Measurements from ENCODE around the gene SRF. TPM values are rescaled to one million over a fixed set of nuclear protein-coding genes. Genes with fewer than 3 reads are reported as not detected.
A peak's percentile ranks its signal among the peaks of the same experiment; 100 is the strongest.

Gene SRF
- total RNA-seq, 1 donor from 2014 or later, result 35.5 TPM

DNA sequence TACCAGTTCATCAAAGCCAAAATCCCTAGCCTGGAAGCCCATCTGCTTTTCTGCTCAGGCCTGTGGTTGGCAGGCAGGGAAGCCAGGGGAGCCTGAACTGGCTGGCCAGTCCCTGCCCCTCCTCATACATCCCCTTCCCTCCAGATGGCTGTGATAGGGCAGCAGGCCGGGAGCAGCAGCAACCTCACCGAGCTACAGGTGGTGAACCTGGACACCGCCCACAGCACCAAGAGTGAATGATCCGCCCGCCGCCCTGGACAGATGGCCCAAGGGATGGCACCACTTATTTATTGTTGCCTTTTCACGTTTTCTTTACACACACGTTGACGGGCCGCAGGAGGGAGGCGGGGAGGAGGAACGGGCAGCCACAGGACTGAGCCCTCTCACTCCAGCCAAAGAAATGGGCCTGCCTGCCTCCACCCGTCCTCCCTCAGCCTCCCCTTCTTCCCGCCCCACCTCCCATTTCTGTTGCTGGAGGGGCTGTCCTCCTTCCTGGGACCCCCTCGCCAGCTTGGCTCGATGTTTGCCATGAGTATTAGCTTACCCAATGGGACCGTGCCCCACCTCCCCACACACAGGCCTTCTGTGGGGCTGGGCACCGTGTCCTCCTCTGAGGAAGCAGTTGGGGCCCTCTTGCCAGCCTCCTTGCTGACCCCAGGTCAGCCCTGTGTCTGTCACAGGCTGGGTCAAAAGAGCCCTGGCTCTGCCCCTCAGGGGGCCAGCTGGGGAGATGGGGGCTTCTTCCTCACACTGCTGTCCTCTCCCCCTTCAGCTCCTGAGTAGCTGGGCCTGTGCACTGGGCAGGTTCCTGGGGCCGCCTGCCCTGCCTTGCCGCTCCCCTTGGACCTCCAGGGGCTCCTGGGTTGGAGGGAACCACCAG is 8.1 kb downstream of the SRF start:
- H3K4me3 ChIP-seq (ENCODE audit: low read depth, low read length), result no peak overlapping the region
- no peaks in the 10 kb centered on the region for H3K27me3 ChIP-seq (ENCODE audit: control insufficient read depth, insufficient read depth, low read length)
- H3K36me3 ChIP-seq (ENCODE audit: control insufficient read depth, insufficient read depth, low read length), result peaks cover 6% of the 10 kb centered on the region
- DNase-seq (ENCODE audit: low read depth), result no peak
- TF ChIP-seq, protein P1, sequence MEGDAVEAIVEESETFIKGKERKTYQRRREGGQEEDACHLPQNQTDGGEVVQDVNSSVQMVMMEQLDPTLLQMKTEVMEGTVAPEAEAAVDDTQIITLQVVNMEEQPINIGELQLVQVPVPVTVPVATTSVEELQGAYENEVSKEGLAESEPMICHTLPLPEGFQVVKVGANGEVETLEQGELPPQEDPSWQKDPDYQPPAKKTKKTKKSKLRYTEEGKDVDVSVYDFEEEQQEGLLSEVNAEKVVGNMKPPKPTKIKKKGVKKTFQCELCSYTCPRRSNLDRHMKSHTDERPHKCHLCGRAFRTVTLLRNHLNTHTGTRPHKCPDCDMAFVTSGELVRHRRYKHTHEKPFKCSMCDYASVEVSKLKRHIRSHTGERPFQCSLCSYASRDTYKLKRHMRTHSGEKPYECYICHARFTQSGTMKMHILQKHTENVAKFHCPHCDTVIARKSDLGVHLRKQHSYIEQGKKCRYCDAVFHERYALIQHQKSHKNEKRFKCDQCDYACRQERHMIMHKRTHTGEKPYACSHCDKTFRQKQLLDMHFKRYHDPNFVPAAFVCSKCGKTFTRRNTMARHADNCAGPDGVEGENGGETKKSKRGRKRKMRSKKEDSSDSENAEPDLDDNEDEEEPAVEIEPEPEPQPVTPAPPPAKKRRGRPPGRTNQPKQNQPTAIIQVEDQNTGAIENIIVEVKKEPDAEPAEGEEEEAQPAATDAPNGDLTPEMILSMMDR (IDR thresholded peaks at IDR 0.05; ENCODE audit: insufficient read depth, low read length, poor library complexity, severe bottlenecking), result no peak

DNA sequence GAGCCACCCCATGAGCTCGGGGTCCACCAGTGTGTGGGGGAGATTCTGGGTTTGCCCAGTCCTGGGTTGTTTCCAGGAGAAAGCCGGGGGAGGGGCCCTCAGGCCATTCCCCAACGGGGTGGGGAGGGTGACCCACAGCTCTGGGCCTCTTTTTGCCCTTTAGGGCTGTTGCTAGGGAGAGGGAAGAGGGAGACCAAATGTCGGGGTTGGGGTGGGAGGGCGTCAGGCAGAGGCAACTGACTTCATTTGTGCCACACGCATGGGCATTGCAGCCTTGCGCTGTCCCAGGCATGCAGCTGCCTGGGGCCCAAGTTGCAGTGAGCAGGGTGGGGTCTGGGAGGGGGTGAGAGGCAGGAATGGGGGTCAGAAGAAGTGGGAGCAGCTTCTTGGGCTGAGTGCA is 9.0 kb downstream of the SRF start:
- DNase-seq (ENCODE audit: low read depth), result no peak
- H3K4me3 ChIP-seq (ENCODE audit: low read depth, low read length), result no peak overlapping the region
- peaks cover 6% of the 10 kb centered on the region for H3K36me3 ChIP-seq (ENCODE audit: control insufficient read depth, insufficient read depth, low read length)
- TF ChIP-seq, protein P1 (IDR thresholded peaks at IDR 0.05; ENCODE audit: insufficient read depth, low read length, poor library complexity, severe bottlenecking), result no peak
- no peaks in the 10 kb centered on the region for H3K27me3 ChIP-seq (ENCODE audit: control insufficient read depth, insufficient read depth, low read length)

DNA sequence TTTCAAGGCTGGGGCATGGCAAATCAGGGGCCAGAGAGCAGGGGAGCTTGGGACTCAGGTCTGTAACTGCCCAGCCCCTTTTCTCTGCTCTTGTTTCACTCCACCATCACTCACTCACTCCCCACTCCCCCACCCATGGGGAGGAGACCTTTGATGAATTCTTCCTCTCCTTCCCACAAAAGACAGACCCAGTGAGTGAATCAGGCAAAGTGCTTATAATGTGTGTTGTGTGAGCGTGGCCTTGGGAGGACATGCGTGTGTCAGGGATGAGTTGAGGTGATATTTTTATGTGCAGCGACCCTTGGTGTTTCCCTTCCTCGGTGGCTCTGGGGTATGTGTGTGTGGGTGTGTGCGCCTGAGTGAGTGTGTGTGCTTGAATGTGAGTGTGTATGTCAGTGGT is 9.9 kb downstream of the SRF start:
- DNase-seq (ENCODE audit: low read depth), result no peak
- no peak overlapping the region for H3K4me3 ChIP-seq (ENCODE audit: low read depth, low read length)
- H3K27me3 ChIP-seq (ENCODE audit: control insufficient read depth, insufficient read depth, low read length), result no peaks in the 10 kb centered on the region
- TF ChIP-seq, protein P1 (IDR thresholded peaks at IDR 0.05; ENCODE audit: insufficient read depth, low read length, poor library complexity, severe bottlenecking), result no peak
- peaks cover 6% of the 10 kb centered on the region for H3K36me3 ChIP-seq (ENCODE audit: control insufficient read depth, insufficient read depth, low read length)

DNA sequence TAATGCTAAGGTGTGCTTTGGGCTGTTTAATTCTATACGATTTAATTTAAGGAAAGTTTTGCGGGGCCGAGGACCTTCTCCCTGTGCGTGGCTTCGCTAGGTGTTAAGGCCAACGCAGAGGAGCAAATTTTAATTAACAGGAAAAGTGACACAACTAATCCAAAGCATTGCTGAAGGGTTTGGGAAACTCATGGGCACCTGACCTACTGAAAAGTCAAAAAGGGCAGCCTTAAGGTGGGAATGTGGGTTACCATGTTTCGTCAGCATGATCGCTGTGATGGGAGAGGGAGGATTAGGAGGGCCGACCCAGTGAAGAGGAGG is 10.5 kb downstream of the SRF start:
- Histone ChIP-seq H3K36me3 (ENCODE audit: control insufficient read depth, insufficient read depth, low read length) (peaks cover 6% of the 10 kb centered on the region), H3K27me3 (ENCODE audit: control insufficient read depth, insufficient read depth, low read length) (no peaks in the 10 kb centered on the region), H3K4me3 (ENCODE audit: low read depth, low read length) (peak overlapping the region; percentile 82)
- TF ChIP-seq, protein P1 (IDR thresholded peaks at IDR 0.05; ENCODE audit: insufficient read depth, low read length, poor library complexity, severe bottlenecking), result no peak
- no peak for DNase-seq (ENCODE audit: low read depth)

DNA sequence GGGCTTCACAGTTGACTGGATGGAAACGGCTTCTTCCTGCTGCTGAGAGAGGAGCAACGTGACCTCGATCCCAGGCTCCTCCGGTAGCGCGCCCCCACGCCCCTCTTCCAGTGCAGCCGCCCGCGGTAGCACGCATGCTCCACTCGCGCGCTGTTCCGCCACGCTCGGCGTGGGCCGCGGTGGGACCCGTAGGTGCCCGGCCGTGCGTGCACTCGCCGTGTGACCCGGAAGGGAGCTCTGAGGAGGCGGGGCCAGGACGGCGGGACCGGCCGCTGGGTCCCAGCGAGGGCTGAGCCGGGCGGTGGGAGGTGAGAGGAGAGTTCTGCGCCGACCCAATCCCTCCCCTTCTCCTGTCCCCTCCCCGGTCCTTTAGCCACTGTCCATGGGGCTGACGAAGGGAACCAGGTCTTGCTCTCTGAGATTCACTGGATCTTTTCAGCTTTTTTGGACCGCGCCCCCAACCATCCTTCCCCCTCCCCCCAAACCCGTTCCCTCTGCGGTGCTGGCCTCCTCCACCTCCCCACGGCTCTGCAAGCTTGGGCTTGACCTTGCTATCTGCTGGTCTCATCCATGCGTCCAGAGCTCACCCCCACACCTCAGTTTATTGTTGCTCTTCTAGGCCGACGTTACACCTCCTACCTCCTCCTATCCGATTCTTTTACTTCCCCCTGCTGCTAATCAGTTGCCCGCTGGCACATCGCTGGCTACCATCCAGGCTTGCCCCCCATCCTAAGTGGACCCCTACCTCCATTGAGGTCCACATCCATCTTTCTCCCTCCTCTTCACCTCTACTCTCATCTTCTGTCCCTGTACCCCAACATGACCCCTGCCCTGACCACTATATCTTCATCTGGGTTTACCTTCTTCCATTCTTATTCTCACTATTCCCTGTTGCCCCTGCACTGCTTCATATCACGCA is 11.1 kb downstream of the SRF start, which contains the start of gene CUL9:
Gene CUL9, plus strand, starts transcription at position 255 of the 919 bp plus-strand sequence. CDS start 2,115 bp downstream, outside the sequence.
- TF ChIP-seq, protein P1 (IDR thresholded peaks at IDR 0.05; ENCODE audit: insufficient read depth, low read length, poor library complexity, severe bottlenecking), result no peak
- Histone ChIP-seq H3K27me3 (ENCODE audit: control insufficient read depth, insufficient read depth, low read length) (no peaks in the 10 kb centered on the region), H3K36me3 (ENCODE audit: control insufficient read depth, insufficient read depth, low read length) (peaks cover 8% of the 10 kb centered on the region), H3K4me3 (ENCODE audit: low read depth, low read length) (peak within 1 kb of the TSS; percentile 82)
- DNase-seq (ENCODE audit: low read depth), result no peak
